Caco-2 (cell line): Measurements from ENCODE around the gene ME3. TPM values are rescaled to one million over a fixed set of nuclear protein-coding genes. Genes with fewer than 3 reads are reported as not detected.

Source experiments
- BruUV-seq: library from RNA; stranded (reverse); fragments of 400-500 nt; replicated peaks from 2 replicates; lab custom pipeline; 2021; lab: Mats Ljungman, UMichigan
- CTCF ChIA-PET: fragments of 300-600 bp; sonication (Branson Sonifier 250); formaldehyde crosslinking; loops from one replicate; lab custom pipeline; 2022; ENCODE audit warnings: antibody characterized with exemption; lab: Charles Lee
- POLR2A ChIA-PET: fragments of 300-600 bp; sonication (Branson Sonifier 250); formaldehyde crosslinking; loops from one replicate; lab custom pipeline; 2022; ENCODE audit warnings: antibody characterized with exemption; lab: Charles Lee
- DNase-seq, 2 experiments: peaks; one replicate each; pipeline versions ENCODE4 v3.0.0 to v3.0.0-alpha.2; 2020 to 2022
- H3K27me3 ChIP-seq: replicated peaks from 2 replicates; pipeline ENCODE4 v1.6.0; 2011; ENCODE audit warnings: low read length; ENCODE audit not compliant: control insufficient read depth, insufficient read depth
- H3K36me3 ChIP-seq: 2 replicates; pipeline ENCODE4 v1.5.1; 2011; ENCODE audit warnings: low read length; ENCODE audit not compliant: control insufficient read depth, insufficient read depth
- H3K4me1 ChIP-seq: fragments of 250-450 bp; sonication (Bioruptor Pico); 2 replicates; pipeline ENCODE4 v1.5.1; 2020; ENCODE audit warnings: mild to moderate bottlenecking
- H3K4me3 ChIP-seq: 2 replicates; pipeline ENCODE4 v1.5.1; 2011; ENCODE audit warnings: low read depth, mild to moderate bottlenecking, control low read depth, low read length
- H3K9me3 ChIP-seq: fragments of 250-450 bp; sonication (Bioruptor Pico); 2 replicates; pipeline ENCODE4 v1.5.1; 2020; ENCODE audit warnings: mild to moderate bottlenecking, moderate library complexity
- H3K27ac Mint-ChIP-seq: one replicate; pipeline ENCODE4 v1.8.0; 2022; ENCODE audit warnings: mixed read lengths; ENCODE audit not compliant: unreplicated experiment
- H3K27me3 Mint-ChIP-seq: one replicate; pipeline ENCODE4 v1.8.0; 2022; ENCODE audit warnings: mixed read lengths; ENCODE audit not compliant: insufficient read depth, unreplicated experiment
- H3K36me3 Mint-ChIP-seq: one replicate; pipeline ENCODE4 v1.8.0; 2022; ENCODE audit warnings: mild to moderate bottlenecking, mixed read lengths; ENCODE audit not compliant: insufficient read depth, unreplicated experiment
- H3K4me1 Mint-ChIP-seq: one replicate; pipeline ENCODE4 v1.8.0; 2022; ENCODE audit warnings: low read depth, mixed read lengths; ENCODE audit not compliant: unreplicated experiment
- H3K4me3 Mint-ChIP-seq: one replicate; pipeline ENCODE4 v1.8.0; 2022; ENCODE audit warnings: mild to moderate bottlenecking, moderate library complexity, mixed read lengths; ENCODE audit not compliant: unreplicated experiment
- H3K9me3 Mint-ChIP-seq: one replicate; pipeline ENCODE4 v1.8.0; 2022; ENCODE audit warnings: mixed read lengths; ENCODE audit not compliant: unreplicated experiment
- CTCF ChIP-seq, 2 experiments: fragments of 200-600 bp in 1 of 2; IDR thresholded peaks; 1 replicate in 1 of 2; 2 replicates in 1 of 2; pipeline versions ENCODE4 v1.5.1 to v1.8.0; 2011 to 2022; ENCODE audit warnings: antibody characterized with exemption in 1 of 2, control low read depth in 1 of 2, inconsistent platforms in 1 of 2, low read depth in 1 of 2, low read length in 1 of 2, mild to moderate bottlenecking in 1 of 2, moderate library complexity in 1 of 2; ENCODE audit not compliant: insufficient read depth in 1 of 2, severe bottlenecking in 1 of 2, unreplicated experiment in 1 of 2
- intact Hi-C: fragments of 100-400 bp; cut with micrococcal nuclease; formaldehyde crosslinking; loops from one replicate; pipeline ENCODE4 v1.10.0; 2022; ENCODE audit not compliant: unreplicated experiment
- total RNA-seq: library from RNA; stranded (reverse); gene quantifications from 2 replicates; pipeline ENCODE4 v1.2.3, GENCODE V29; 2022

ME3 gene
- total RNA-seq, 1 experiment from 2014 or later: 32.8 TPM

DNA sequence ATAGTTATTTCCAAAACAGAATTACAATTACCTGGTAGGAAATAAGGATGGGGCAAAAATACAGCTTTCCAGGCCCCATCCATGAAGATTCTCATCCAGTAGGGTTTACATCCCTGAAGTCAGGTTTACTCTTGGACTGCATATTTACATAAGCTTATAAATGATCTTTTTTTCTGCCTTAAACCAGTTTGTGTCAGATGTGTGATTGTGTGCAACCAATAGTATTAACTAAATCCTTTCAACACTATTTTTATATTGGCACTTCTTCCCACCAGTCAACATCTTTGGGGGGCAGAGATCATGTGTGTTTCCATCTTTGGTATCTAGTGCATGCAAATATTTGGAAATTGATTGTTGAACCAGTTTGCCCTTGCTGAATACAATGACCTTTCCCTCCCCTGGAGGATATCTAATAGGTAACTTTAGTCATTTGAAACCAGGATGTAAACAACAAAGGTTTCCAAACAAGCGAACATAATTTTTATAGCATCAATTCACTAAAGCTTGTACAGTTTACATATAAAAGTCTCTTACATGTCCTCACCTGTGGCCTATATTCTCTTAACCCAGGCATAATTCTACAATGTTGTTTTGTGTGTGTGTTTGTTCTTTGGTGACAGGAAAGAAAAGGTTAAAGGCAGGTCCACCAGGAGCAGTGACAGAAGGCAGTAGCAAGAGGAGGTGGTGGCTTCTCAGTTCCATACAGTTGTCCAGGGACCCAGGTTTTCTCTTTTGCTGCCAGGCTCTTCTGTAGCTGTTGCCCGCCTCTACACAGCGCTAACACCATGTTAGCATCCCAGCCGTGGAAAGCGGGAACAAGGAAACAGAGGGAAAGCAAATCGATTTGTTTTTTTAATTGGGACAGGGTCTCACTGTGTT, 1.7 kb upstream of the ME3 start:
- Histone ChIP-seq H3K36me3 (no peaks in the 10 kb centered on the region), H3K4me1 (peaks cover 52% of the 10 kb centered on the region), H3K27me3 (no peaks in the 10 kb centered on the region), H3K9me3 (no peaks in the 10 kb centered on the region), H3K4me3 (no peak overlapping the region)
- H3K27me3 Mint-ChIP-seq: no peaks in the 10 kb centered on the region
- peaks cover 81% of the 10 kb centered on the region for H3K4me1 Mint-ChIP-seq
- peak overlapping the region; percentile 84 for H3K4me3 Mint-ChIP-seq
- H3K9me3 Mint-ChIP-seq: no peaks in the 10 kb centered on the region
- BruUV-seq: no TSS peak
- CTCF ChIA-PET: interaction anchor here (0.6 kb wide), 2 partner anchors 138 to 623 kb away, joined by 3 to 4 read pairs; no protein-coding TSS in a partner anchor
- no peak for TF ChIP-seq CTCF (IDR thresholded peaks at IDR 0.05; ENCODE audit: insufficient read depth in 1 of 2, low read depth in 1 of 2, low read length in 1 of 2, severe bottlenecking in 1 of 2, unreplicated experiment in 1 of 2)
- POLR2A ChIA-PET: interaction anchor here (3.5 kb wide), 1 partner anchor 126 kb away, joined by 14 read pairs; the partner anchor contains the start of gene PRSS23
- no peak for DNase-seq
- H3K27ac Mint-ChIP-seq: peak overlapping the region; percentile 87
- intact Hi-C loops: loop anchor here (2.0 to 5.0 kb wide), 4 partner anchors 65 to 217 kb away; no protein-coding TSS in a partner anchor
- no peaks in the 10 kb centered on the region for H3K36me3 Mint-ChIP-seq

- intact Hi-C loops: loop anchor here (2.0 to 5.0 kb wide), 4 partner anchors 64 to 216 kb away; no protein-coding TSS in a partner anchor
- no peak for DNase-seq
- Histone ChIP-seq H3K9me3 (no peaks in the 10 kb centered on the region), H3K4me3 (peak overlapping the region; percentile 95; the same call in 1 of the 2 replicates), H3K36me3 (no peaks in the 10 kb centered on the region), H3K4me1 (peaks cover 50% of the 10 kb centered on the region), H3K27me3 (no peaks in the 10 kb centered on the region)
- ChIA-PET POLR2A (interaction anchor here (3.5 kb wide), 1 partner anchor 127 kb away, joined by 14 read pairs; the partner anchor contains the start of gene PRSS23), CTCF (interaction anchor here (0.7 to 2.1 kb wide), 3 partner anchors 7 to 76 kb away, joined by 3 to 12 read pairs (median 4); no protein-coding TSS in a partner anchor)
- no peak for TF ChIP-seq CTCF (IDR thresholded peaks at IDR 0.05; ENCODE audit: insufficient read depth in 1 of 2, low read depth in 1 of 2, low read length in 1 of 2, severe bottlenecking in 1 of 2, unreplicated experiment in 1 of 2)
- Mint-ChIP-seq H3K4me1 (peaks cover 80% of the 10 kb centered on the region), H3K9me3 (no peaks in the 10 kb centered on the region), H3K4me3 (peak overlapping the region; percentile 84), H3K36me3 (no peaks in the 10 kb centered on the region), H3K27me3 (no peaks in the 10 kb centered on the region), H3K27ac (peak overlapping the region; percentile 87)
- BruUV-seq: no TSS peak
Observed at GRCh38 chr11:86673055-86673843, 833 bp upstream of the ME3 start.
